ENCODE measurements around the gene CUX1.

Gene CUX1

GRCh38 chr7:102320181-102320580 is 502.8 kb downstream of the CUX1 start:
- TF ChIP-seq RAD21 (IDR thresholded peaks at IDR 0.05; ENCODE audit: low read depth) (no peak), TEAD4 (IDR thresholded peaks at IDR 0.05) (no peak), EGR1 (IDR thresholded peaks at IDR 0.05) (no peak), TAF1 (IDR thresholded peaks at IDR 0.05; ENCODE audit: low read depth) (no peak), YY1 (IDR thresholded peaks at IDR 0.05; ENCODE audit: low read depth) (no peak), CEBPB (IDR thresholded peaks at IDR 0.05) (no peak), MAX (IDR thresholded peaks at IDR 0.05) (no peak), ZBTB7A (IDR thresholded peaks at IDR 0.05; ENCODE audit: low read depth) (no peak), EP300 (IDR thresholded peaks at IDR 0.05; ENCODE audit: borderline replicate concordance) (no peak), CREB1 (IDR thresholded peaks at IDR 0.05; ENCODE audit: low read depth) (no peak), USF1 (IDR thresholded peaks at IDR 0.05) (no peak), FOXM1 (IDR thresholded peaks at IDR 0.05; ENCODE audit: borderline replicate concordance, low read depth) (no peak), NFIC (IDR thresholded peaks at IDR 0.05) (no peak), TCF12 (IDR thresholded peaks at IDR 0.05; ENCODE audit: low read depth) (no peak)
- TF ChIP-seq, protein P1, sequence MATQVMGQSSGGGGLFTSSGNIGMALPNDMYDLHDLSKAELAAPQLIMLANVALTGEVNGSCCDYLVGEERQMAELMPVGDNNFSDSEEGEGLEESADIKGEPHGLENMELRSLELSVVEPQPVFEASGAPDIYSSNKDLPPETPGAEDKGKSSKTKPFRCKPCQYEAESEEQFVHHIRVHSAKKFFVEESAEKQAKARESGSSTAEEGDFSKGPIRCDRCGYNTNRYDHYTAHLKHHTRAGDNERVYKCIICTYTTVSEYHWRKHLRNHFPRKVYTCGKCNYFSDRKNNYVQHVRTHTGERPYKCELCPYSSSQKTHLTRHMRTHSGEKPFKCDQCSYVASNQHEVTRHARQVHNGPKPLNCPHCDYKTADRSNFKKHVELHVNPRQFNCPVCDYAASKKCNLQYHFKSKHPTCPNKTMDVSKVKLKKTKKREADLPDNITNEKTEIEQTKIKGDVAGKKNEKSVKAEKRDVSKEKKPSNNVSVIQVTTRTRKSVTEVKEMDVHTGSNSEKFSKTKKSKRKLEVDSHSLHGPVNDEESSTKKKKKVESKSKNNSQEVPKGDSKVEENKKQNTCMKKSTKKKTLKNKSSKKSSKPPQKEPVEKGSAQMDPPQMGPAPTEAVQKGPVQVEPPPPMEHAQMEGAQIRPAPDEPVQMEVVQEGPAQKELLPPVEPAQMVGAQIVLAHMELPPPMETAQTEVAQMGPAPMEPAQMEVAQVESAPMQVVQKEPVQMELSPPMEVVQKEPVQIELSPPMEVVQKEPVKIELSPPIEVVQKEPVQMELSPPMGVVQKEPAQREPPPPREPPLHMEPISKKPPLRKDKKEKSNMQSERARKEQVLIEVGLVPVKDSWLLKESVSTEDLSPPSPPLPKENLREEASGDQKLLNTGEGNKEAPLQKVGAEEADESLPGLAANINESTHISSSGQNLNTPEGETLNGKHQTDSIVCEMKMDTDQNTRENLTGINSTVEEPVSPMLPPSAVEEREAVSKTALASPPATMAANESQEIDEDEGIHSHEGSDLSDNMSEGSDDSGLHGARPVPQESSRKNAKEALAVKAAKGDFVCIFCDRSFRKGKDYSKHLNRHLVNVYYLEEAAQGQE (IDR thresholded peaks at IDR 0.05; ENCODE audit: low read depth): no peak

DNA sequence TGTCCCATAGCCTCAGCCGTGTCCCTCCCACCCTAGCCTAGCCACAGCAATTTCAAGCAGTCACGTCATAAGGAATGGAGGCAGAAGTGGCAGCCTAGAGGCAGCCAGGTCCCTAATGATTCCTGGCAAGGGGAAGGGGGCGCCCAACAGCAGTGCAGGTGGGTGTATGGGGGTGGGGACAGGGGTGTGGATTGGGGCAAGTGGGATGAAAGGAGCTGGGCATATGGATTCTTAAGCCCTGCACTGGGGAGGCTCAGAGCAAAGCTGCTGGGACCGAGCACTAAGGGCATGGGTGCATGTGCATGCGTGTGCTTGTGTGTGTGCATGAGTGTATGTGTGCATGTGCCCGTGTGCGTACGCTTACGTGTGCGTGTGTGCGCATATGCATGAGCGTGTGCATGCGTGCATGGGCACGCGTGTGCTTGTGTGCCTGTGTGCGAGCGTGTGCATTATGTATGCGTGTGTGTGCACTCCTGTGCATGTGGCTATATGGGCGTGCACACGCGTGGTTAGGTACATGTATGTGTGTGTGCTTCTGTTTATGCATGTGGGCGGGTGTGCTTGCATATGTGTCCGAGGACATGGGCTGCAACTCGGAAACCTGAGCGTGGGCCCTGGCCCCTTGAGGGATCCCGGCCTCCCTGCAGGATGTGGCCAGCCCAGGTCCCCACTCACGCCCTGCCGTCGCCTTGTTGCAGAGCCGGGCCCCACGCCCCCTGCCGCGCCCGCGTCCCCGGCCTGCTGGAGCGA is 503.4 kb downstream of the CUX1 start:
- TF ChIP-seq RAD21 (IDR thresholded peaks at IDR 0.05; ENCODE audit: low read depth) (no peak), FOXM1 (IDR thresholded peaks at IDR 0.05; ENCODE audit: borderline replicate concordance, low read depth) (no peak), EP300 (IDR thresholded peaks at IDR 0.05; ENCODE audit: borderline replicate concordance) (no peak), NFIC (IDR thresholded peaks at IDR 0.05) (no peak), ZBTB7A (IDR thresholded peaks at IDR 0.05; ENCODE audit: low read depth) (no peak), TEAD4 (IDR thresholded peaks at IDR 0.05) (no peak), TAF1 (IDR thresholded peaks at IDR 0.05; ENCODE audit: low read depth) (no peak), TCF12 (IDR thresholded peaks at IDR 0.05; ENCODE audit: low read depth) (no peak), YY1 (IDR thresholded peaks at IDR 0.05; ENCODE audit: low read depth) (no peak), USF1 (IDR thresholded peaks at IDR 0.05) (no peak)
- TF ChIP-seq, protein P1 (IDR thresholded peaks at IDR 0.05; ENCODE audit: low read depth): no peak

DNA sequence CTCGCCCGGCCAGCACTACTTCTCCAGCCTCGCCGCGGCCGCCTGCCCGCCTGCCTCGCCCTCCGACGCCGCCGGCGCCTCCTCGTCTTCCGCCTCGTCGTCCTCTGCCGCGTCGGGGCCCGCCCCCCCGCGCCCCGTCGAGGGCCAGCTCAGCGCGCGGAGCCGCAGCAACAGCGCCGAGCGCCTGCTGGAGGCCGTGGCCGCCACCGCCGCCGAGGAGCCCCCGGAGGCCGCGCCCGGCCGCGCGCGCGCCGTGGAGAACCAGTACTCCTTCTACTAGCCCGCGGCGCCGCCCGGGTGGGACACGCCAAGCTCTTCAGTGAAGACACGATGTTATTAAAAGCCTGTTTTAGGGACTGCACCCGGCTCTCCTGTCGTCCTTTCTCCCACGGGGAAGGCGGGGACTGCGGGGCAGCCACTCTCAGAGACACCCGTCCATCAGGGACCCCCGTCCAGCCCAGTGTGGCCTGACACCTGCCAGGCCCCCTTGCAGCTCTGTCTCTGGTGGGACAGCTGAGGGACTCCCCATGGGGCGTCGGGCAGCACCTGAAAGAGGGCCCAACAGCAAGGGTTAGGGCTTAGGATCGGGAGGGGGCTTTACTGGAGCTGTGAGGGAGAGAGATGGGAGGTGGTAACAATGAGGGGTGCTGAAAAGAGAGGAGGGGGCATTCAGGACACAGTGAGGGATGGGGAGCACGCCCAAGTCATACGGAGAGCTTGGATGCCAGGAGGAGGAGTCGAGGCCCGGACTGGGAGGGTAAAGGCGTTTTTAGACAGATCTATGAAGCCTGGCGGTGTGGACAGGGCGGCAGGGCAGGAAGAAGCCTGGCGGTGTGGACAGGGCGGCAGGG is 504.1 kb downstream of the CUX1 start:
- TF ChIP-seq TCF12 (IDR thresholded peaks at IDR 0.05; ENCODE audit: low read depth) (no peak), EGR1 (IDR thresholded peaks at IDR 0.05) (no peak), ZBTB7A (IDR thresholded peaks at IDR 0.05; ENCODE audit: low read depth) (no peak), CREB1 (IDR thresholded peaks at IDR 0.05; ENCODE audit: low read depth) (no peak), CEBPB (IDR thresholded peaks at IDR 0.05) (no peak), USF1 (IDR thresholded peaks at IDR 0.05) (no peak), TEAD4 (IDR thresholded peaks at IDR 0.05) (no peak), RAD21 (IDR thresholded peaks at IDR 0.05; ENCODE audit: low read depth) (no peak), YY1 (IDR thresholded peaks at IDR 0.05; ENCODE audit: low read depth) (no peak), MAX (IDR thresholded peaks at IDR 0.05) (no peak), FOXM1 (IDR thresholded peaks at IDR 0.05; ENCODE audit: borderline replicate concordance, low read depth) (no peak), TAF1 (IDR thresholded peaks at IDR 0.05; ENCODE audit: low read depth) (no peak), EP300 (IDR thresholded peaks at IDR 0.05; ENCODE audit: borderline replicate concordance) (no peak), NFIC (IDR thresholded peaks at IDR 0.05) (no peak)
- TF ChIP-seq, protein P1 (IDR thresholded peaks at IDR 0.05; ENCODE audit: low read depth): no peak
